H9 (cell line): ENCODE data around the gene ACP3. TPM values are rescaled to one million over a fixed set of nuclear protein-coding genes. Genes with fewer than 3 reads are reported as not detected.
"Not testable (repeated sequence)": the region's sequence is repeated elsewhere in the genome, so short reads cannot be mapped to it uniquely, and the experiment has no call there.

Experiments used
- DNase-seq: peaks from one replicate; pipeline ENCODE4 v3.0.0-alpha.2; 2017
- H2AFZ ChIP-seq: one replicate; pipeline ENCODE4 v1.6.1; 2013; ENCODE audit warnings: mild to moderate bottlenecking, low read length, control low read depth, moderate library complexity
- H2AK5ac ChIP-seq: 2 replicates; pipeline ENCODE4 v1.6.1; 2013; ENCODE audit warnings: low read length, control low read depth, mixed read lengths; ENCODE audit not compliant: insufficient read length
- H2BK120ac ChIP-seq: one replicate; pipeline ENCODE4 v1.6.1; 2013; ENCODE audit warnings: low read depth, mild to moderate bottlenecking, low read length, control low read depth, inconsistent platforms; ENCODE audit not compliant: poor library complexity, severe bottlenecking
- H2BK12ac ChIP-seq: 2 replicates; pipeline ENCODE4 v1.6.1; 2013; ENCODE audit warnings: low read length, control low read depth, mixed read lengths, low read depth; ENCODE audit not compliant: insufficient read length
- H2BK15ac ChIP-seq: 2 replicates; pipeline ENCODE4 v1.6.1; 2013; ENCODE audit warnings: low read depth, low read length, control low read depth
- H2BK20ac ChIP-seq: one replicate; pipeline ENCODE4 v1.6.1; 2013; ENCODE audit warnings: low read depth, mild to moderate bottlenecking, low read length, control low read depth, inconsistent platforms; ENCODE audit not compliant: poor library complexity, severe bottlenecking
- H2BK5ac ChIP-seq: 2 replicates; pipeline ENCODE4 v1.6.1; 2013; ENCODE audit warnings: low read length, control low read depth, mixed read lengths; ENCODE audit not compliant: insufficient read length
- H3K14ac ChIP-seq: 2 replicates; pipeline ENCODE4 v1.6.1; 2013; ENCODE audit warnings: low read length, control low read depth; ENCODE audit not compliant: insufficient read depth
- H3K18ac ChIP-seq: 2 replicates; pipeline ENCODE4 v1.6.1; 2013; ENCODE audit warnings: low read depth, mild to moderate bottlenecking, mixed read lengths, low read length, control low read depth; ENCODE audit not compliant: insufficient read length
- H3K23ac ChIP-seq: 2 replicates; pipeline ENCODE4 v1.6.1; 2013; ENCODE audit warnings: low read length, control low read depth, mixed read lengths, low read depth; ENCODE audit not compliant: insufficient read length
- H3K23me2 ChIP-seq: 2 replicates; pipeline ENCODE4 v1.6.1; 2013; ENCODE audit warnings: low read depth, mild to moderate bottlenecking, mixed read lengths, low read length, control low read depth; ENCODE audit not compliant: insufficient read length, poor library complexity, severe bottlenecking
- H3K27ac ChIP-seq: 2 replicates; pipeline ENCODE4 v1.5.1; 2013; ENCODE audit warnings: low read length, control low read depth, mixed read lengths, low read depth; ENCODE audit not compliant: insufficient read length
- H3K27me3 ChIP-seq: 2 replicates; pipeline ENCODE4 v1.6.1; 2013; ENCODE audit warnings: low read length, control low read depth, inconsistent platforms; ENCODE audit not compliant: insufficient read depth
- H3K4ac ChIP-seq: 2 replicates; pipeline ENCODE4 v1.6.1; 2013; ENCODE audit warnings: low read depth, mild to moderate bottlenecking, control low read depth, inconsistent platforms, low read length, moderate library complexity
- H3K4me1 ChIP-seq: 2 replicates; pipeline ENCODE4 v1.6.1; 2013; ENCODE audit warnings: low read length, control low read depth, inconsistent platforms; ENCODE audit not compliant: insufficient read depth
- H3K4me2 ChIP-seq: 2 replicates; pipeline ENCODE4 v1.6.1; 2013; ENCODE audit warnings: low read length, control low read depth, mixed read lengths; ENCODE audit not compliant: insufficient read length, insufficient read depth
- H3K56ac ChIP-seq: 2 replicates; pipeline ENCODE4 v1.6.1; 2013; ENCODE audit warnings: low read depth, mild to moderate bottlenecking, mixed read lengths, low read length, control low read depth; ENCODE audit not compliant: insufficient read length
- H3K79me1 ChIP-seq: 2 replicates; pipeline ENCODE4 v1.6.1; 2013; ENCODE audit warnings: low read depth, mild to moderate bottlenecking, moderate library complexity, low read length, control low read depth, inconsistent platforms; ENCODE audit not compliant: insufficient read depth, poor library complexity, severe bottlenecking
- H3K79me2 ChIP-seq: 2 replicates; pipeline ENCODE4 v1.6.1; 2013; ENCODE audit warnings: low read length, control low read depth, inconsistent platforms; ENCODE audit not compliant: insufficient read depth
- H3K9ac ChIP-seq: 2 replicates; pipeline ENCODE4 v1.6.1; 2013; ENCODE audit warnings: low read length, control low read depth, mixed read lengths; ENCODE audit not compliant: insufficient read length; ENCODE audit errors: extremely low read depth
- H3K9me3 ChIP-seq: one replicate; pipeline ENCODE4 v1.6.1; 2013; ENCODE audit warnings: low read depth, low read length, inconsistent platforms; ENCODE audit not compliant: control insufficient read depth
- H3T11ph ChIP-seq: one replicate; pipeline ENCODE4 v1.6.1; 2013; ENCODE audit warnings: mild to moderate bottlenecking, low read length, control low read depth, inconsistent platforms
- H4K20me1 ChIP-seq: one replicate; pipeline ENCODE4 v1.6.1; 2013; ENCODE audit not compliant: control insufficient read depth, insufficient read length, insufficient read depth
- H4K5ac ChIP-seq: 2 replicates; pipeline ENCODE4 v1.6.1; 2013; ENCODE audit warnings: low read depth, mild to moderate bottlenecking, mixed read lengths, low read length, control low read depth; ENCODE audit not compliant: insufficient read length
- H4K8ac ChIP-seq: replicated peaks from 2 replicates; pipeline ENCODE4 v1.6.1; 2013; ENCODE audit warnings: low read length, control low read depth, mixed read lengths, low read depth; ENCODE audit not compliant: insufficient read length
- H4K91ac ChIP-seq: 2 replicates; pipeline ENCODE4 v1.6.1; 2013; ENCODE audit warnings: low read depth, mild to moderate bottlenecking, moderate library complexity, mixed read lengths, low read length, control low read depth; ENCODE audit not compliant: insufficient read length
- H3K27ac Mint-ChIP-seq, 3 experiments: 2 replicates in 2 of 3; 3 replicates in 1 of 3; pipeline ENCODE4 v1.8.0; 2020 to 2021; ENCODE audit warnings: mixed read lengths in 3 of 3, mild to moderate bottlenecking in 1 of 3, moderate library complexity in 1 of 3
- H3K27me3 Mint-ChIP-seq: 2 replicates; pipeline ENCODE4 v1.8.0; 2021; ENCODE audit warnings: low read depth, mild to moderate bottlenecking, moderate library complexity, mixed read lengths
- H3K36me3 Mint-ChIP-seq, 3 experiments: 2 replicates in 2 of 3; 3 replicates in 1 of 3; pipeline ENCODE4 v1.8.0; 2020 to 2021; ENCODE audit warnings: low read depth in 3 of 3, mixed read lengths in 3 of 3; ENCODE audit not compliant: insufficient read depth in 1 of 3
- H3K4me1 Mint-ChIP-seq, 2 experiments: 2 replicates each; pipeline ENCODE4 v1.8.0; 2020; ENCODE audit warnings: mixed read lengths in 2 of 2
- H3K4me3 Mint-ChIP-seq, 2 experiments: 2 replicates in 1 of 2; 3 replicates in 1 of 2; pipeline ENCODE4 v1.8.0; 2020 to 2021; ENCODE audit warnings: mild to moderate bottlenecking in 2 of 2, mixed read lengths in 2 of 2, moderate library complexity in 1 of 2
- H3K9me3 Mint-ChIP-seq, 2 experiments: 2 replicates in 1 of 2; 3 replicates in 1 of 2; pipeline ENCODE4 v1.8.0; 2020; ENCODE audit warnings: mild to moderate bottlenecking in 2 of 2, mixed read lengths in 2 of 2, moderate library complexity in 1 of 2
- WGBS: extraction: QIAGEN DNeasy Blood & Tissue Kit; methylation state at CpG from one replicate; pipeline ENCODE4 v1.1.7; 2013; ENCODE audit warnings: missing lambda C conversion rate, low lambda C conversion rate, mixed read lengths; ENCODE audit not compliant: insufficient read length; ENCODE audit errors: extremely low coverage; 5-methylcytosine and 5-hydroxymethylcytosine counted together
- total RNA-seq: library from RNA; stranded (reverse); gene quantifications from 2 replicates; pipeline ENCODE4 v1.2.1, GENCODE V29; 2021
- TF ChIP-seq, protein P1 (sequence below): fragments of 200-600 bp; sonication (generic); conservative IDR thresholded peaks from 3 replicates; pipeline ENCODE4 v1.8.0; 2021; ENCODE audit warnings: antibody characterized with exemption, mild to moderate bottlenecking

Gene ACP3
- total RNA-seq, 1 experiment from 2014 or later: 0.17 TPM

DNA sequence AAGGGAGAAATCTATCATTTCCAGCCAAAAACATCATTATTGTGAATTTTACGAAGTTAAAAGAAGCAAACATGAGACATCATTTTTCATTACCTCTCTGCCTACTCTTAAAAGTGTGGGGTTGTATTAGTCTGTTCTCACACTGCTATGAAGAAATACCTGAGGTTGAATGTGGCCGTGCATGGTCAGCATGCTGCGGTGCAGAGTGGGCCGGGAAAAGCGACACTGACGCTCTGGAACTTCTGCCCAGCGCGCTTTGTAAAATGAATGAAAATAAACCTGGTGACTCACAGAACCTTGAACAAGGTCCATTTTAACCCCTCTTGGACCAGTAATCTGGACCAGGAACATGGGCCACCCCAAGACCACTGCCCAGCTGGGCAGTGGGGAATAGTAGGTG lies 69.1 kb downstream of the ACP3 start:
- H3T11ph ChIP-seq: no peak overlapping the region
- no peak overlapping the region for H2BK120ac ChIP-seq
- no peak overlapping the region for H3K14ac ChIP-seq
- no peak overlapping the region for H4K8ac ChIP-seq
- no peak overlapping the region for H4K5ac ChIP-seq
- no peaks in the 10 kb centered on the region for H3K9me3 ChIP-seq
- DNase-seq: no peak
- no peaks in the 10 kb centered on the region for H3K27me3 ChIP-seq
- no peak overlapping the region for H2BK15ac ChIP-seq
- no peak overlapping the region for H2BK20ac ChIP-seq
- no peak overlapping the region for H2AFZ ChIP-seq
- H3K4me3 Mint-ChIP-seq: no peak overlapping the region
- no peak overlapping the region for H2BK12ac ChIP-seq
- H3K56ac ChIP-seq: no peak overlapping the region
- peaks cover 3 to 14% (median 5%) of the 10 kb centered on the region in 3 experiments; a peak in 6 of 7 replicates for H3K36me3 Mint-ChIP-seq
- peaks cover 5 to 7% of the 10 kb centered on the region in 2 experiments; a peak in 4 of 5 replicates for H3K9me3 Mint-ChIP-seq
- peaks cover 5% of the 10 kb centered on the region; the same call in 1 of the 2 replicates for H3K4me1 ChIP-seq
- no peak overlapping the region for H3K18ac ChIP-seq
- no peak overlapping the region for H3K4ac ChIP-seq
- no peaks in the 10 kb centered on the region for H3K79me1 ChIP-seq
- H3K27ac Mint-ChIP-seq: peak overlapping the region in 1 of 3 experiments; percentile 37; a peak in 1 of 7 replicates
- no peaks in the 10 kb centered on the region for H3K23me2 ChIP-seq
- H2BK5ac ChIP-seq: no peak overlapping the region
- no peaks in the 10 kb centered on the region for H4K20me1 ChIP-seq
- TF ChIP-seq, protein P1, sequence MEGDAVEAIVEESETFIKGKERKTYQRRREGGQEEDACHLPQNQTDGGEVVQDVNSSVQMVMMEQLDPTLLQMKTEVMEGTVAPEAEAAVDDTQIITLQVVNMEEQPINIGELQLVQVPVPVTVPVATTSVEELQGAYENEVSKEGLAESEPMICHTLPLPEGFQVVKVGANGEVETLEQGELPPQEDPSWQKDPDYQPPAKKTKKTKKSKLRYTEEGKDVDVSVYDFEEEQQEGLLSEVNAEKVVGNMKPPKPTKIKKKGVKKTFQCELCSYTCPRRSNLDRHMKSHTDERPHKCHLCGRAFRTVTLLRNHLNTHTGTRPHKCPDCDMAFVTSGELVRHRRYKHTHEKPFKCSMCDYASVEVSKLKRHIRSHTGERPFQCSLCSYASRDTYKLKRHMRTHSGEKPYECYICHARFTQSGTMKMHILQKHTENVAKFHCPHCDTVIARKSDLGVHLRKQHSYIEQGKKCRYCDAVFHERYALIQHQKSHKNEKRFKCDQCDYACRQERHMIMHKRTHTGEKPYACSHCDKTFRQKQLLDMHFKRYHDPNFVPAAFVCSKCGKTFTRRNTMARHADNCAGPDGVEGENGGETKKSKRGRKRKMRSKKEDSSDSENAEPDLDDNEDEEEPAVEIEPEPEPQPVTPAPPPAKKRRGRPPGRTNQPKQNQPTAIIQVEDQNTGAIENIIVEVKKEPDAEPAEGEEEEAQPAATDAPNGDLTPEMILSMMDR: no peak
- H2AK5ac ChIP-seq: no peak overlapping the region
- H3K4me1 Mint-ChIP-seq: peaks cover 14 to 17% of the 10 kb centered on the region in 2 experiments
- no peaks in the 10 kb centered on the region for H3K79me2 ChIP-seq
- no CpG with 5 or more reads among the region's 8 CpGs for WGBS
- H3K27ac ChIP-seq: no peak overlapping the region
- H3K27me3 Mint-ChIP-seq: no peaks in the 10 kb centered on the region
- H3K4me2 ChIP-seq: no peak overlapping the region
- H3K23ac ChIP-seq: no peak overlapping the region
- H4K91ac ChIP-seq: no peak overlapping the region
- no peak overlapping the region for H3K9ac ChIP-seq

DNA sequence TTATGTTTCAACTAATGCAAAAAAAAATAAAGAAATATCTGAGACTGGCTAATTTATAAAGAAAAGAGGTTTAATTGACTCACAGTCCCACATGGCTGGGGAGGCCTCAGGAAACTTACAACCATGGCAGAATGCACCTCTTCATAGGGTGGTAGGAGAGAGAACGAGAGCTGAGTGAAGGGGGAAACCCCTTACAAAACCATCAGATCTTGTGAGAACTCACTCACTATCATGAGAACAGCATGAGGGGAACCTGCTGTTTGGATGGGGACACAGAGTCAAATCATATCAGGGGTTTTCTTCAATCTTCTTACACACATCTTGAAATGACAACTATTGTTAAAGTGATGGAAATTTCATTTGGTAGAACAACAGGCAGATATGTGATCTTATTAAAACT lies 75.5 kb downstream of the ACP3 start:
- H3K4ac ChIP-seq, H3K4me1 Mint-ChIP-seq, H2AK5ac ChIP-seq, H3K18ac ChIP-seq, H3K27me3 ChIP-seq, H3K9ac ChIP-seq, H2AFZ ChIP-seq, H2BK120ac ChIP-seq, H3K23me2 ChIP-seq, H3K79me1 ChIP-seq, H3K14ac ChIP-seq, H4K8ac ChIP-seq, H2BK5ac ChIP-seq, H4K20me1 ChIP-seq, H3K4me1 ChIP-seq, H4K91ac ChIP-seq, H2BK15ac ChIP-seq, H3K4me3 Mint-ChIP-seq, H2BK20ac ChIP-seq, H3T11ph ChIP-seq, H3K4me2 ChIP-seq, H4K5ac ChIP-seq, H3K27me3 Mint-ChIP-seq, H3K27ac ChIP-seq, H2BK12ac ChIP-seq, H3K56ac ChIP-seq, H3K23ac ChIP-seq, H3K9me3 Mint-ChIP-seq, H3K79me2 ChIP-seq, H3K27ac Mint-ChIP-seq, DNase-seq, H3K9me3 ChIP-seq: not testable (repeated sequence)
- H3K36me3 Mint-ChIP-seq: peaks cover 0 to 10% (median 8%) of the 10 kb centered on the region in 3 experiments; a peak in 6 of 7 replicates
- no CpG with 5 or more reads among the region's 1 CpG for WGBS
